Activated T-helper 2 cell treated with anti-CD3 and anti-CD28 coated beads, Interferon-gamma antibody, Interleukin-2, Interleukin-4, amounts not matched to agents 10 μg/mL and 5 μg/mL and 100 μg/mL, durations not matched to agents 14 hours and 24 hours and 36 hours (primary cell): Measurements from ENCODE around the gene PKLR. TPM values are rescaled to one million over a fixed set of nuclear protein-coding genes. Genes with fewer than 3 reads are reported as not detected.

Experiments used
- DNase-seq: peaks from one replicate; pipeline ENCODE4 v3.0.0; 2021; ENCODE audit warnings: low spot score
- H3K27ac Mint-ChIP-seq: one replicate; pipeline ENCODE4 v1.8.0; 2021; ENCODE audit warnings: mixed read lengths
- H3K27me3 Mint-ChIP-seq: one replicate; pipeline ENCODE4 v1.8.0; 2021; ENCODE audit warnings: low read depth, mixed read lengths
- H3K36me3 Mint-ChIP-seq: one replicate; pipeline ENCODE4 v1.8.0; 2021; ENCODE audit warnings: low read depth, mixed read lengths
- H3K4me1 Mint-ChIP-seq: one replicate; pipeline ENCODE4 v1.8.0; 2021; ENCODE audit warnings: low read depth, mixed read lengths
- H3K4me3 Mint-ChIP-seq: one replicate; pipeline ENCODE4 v1.8.0; 2021; ENCODE audit warnings: low read depth, mild to moderate bottlenecking, moderate library complexity, mixed read lengths
- H3K9me3 Mint-ChIP-seq: one replicate; pipeline ENCODE4 v1.8.0; 2021; ENCODE audit warnings: mixed read lengths
- intact Hi-C: fragments of 100-400 bp; cut with micrococcal nuclease; formaldehyde crosslinking; loops from one replicate; pipeline ENCODE4 v1.15.1; 2023
- total RNA-seq: library from RNA; stranded (reverse); gene quantifications from 2 replicates; pipeline ENCODE4 v1.2.3, GENCODE V29; 2022

Gene PKLR
- total RNA-seq, 1 donor from 2014 or later: not detected

DNA sequence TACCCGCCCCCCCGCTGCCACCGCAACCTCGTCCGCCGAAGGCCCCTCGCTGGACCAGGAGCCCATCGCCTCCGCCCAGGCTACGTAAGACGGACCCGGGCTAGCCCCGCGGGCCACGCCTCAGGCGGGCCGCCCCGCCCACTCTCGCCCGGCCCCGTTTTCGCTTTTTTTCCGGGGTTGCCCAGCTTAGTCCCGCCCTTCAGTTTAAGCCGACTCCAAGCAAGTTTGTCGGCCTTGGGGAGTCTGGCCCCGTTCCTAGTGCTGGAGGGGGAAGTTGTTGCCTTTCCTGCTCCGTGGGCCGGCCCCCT, 22.4 kb upstream of the PKLR start:
- H3K27me3 Mint-ChIP-seq: no peaks in the 10 kb centered on the region
- intact Hi-C loops: loop anchor here (1.0 to 5.0 kb wide), 2 partner anchors 50 to 131 kb away; partner anchors contain the start of gene CLK2
- peaks cover 28% of the 10 kb centered on the region for H3K36me3 Mint-ChIP-seq
- DNase-seq: peak; percentile 85
- peak overlapping the region; percentile 81 for H3K4me3 Mint-ChIP-seq
- H3K4me1 Mint-ChIP-seq: peaks cover 34% of the 10 kb centered on the region
- no peaks in the 10 kb centered on the region for H3K9me3 Mint-ChIP-seq
- H3K27ac Mint-ChIP-seq: peak overlapping the region; percentile 79

DNA sequence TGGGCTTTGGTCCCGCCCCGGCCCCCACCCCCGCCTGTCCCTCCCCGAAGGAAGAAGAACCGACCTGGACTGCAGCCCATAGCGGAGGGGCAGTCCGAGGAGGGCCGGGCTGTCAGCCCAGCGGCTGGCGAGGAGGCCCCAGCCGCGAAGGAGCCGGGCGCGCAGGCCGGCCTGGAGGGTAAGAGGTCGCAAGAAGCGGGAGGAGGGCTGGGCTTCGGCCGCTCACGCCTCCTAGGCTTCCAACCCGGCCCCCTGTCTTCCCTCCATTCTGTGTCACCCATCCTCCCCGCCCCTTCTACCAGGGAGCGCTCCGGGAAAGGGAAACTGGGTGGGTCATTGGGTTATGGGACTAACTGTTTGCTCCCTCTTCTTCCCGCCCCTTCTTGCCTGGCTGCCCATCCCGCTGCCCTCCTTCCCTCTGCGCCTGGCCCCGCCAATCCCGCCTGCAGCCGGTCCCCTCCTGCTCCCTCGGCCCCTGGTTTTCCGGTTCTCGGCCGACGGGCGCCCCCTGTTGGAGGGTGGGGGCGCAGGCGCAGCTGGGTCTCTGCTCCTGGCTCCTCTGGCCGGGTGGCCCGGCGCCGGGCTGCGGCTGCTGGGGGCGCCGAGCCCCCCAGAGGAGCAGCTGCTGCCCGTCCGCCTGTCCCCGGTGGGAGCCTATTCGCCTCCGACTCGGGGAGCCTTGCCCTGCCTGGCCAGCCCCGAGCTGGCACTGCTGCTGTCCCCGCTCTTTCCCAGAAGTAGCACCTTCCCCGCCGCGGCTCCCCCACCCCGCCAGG, 21.9 kb upstream of the PKLR start:
- peak overlapping the region; percentile 82 for H3K4me3 Mint-ChIP-seq
- H3K9me3 Mint-ChIP-seq: no peaks in the 10 kb centered on the region
- intact Hi-C loops: loop anchor here (1.0 to 5.0 kb wide), 2 partner anchors 73 to 131 kb away; no protein-coding TSS in a partner anchor
- peak overlapping the region; percentile 55 for H3K27ac Mint-ChIP-seq
- DNase-seq: peak; percentile 80
- H3K4me1 Mint-ChIP-seq: peaks cover 37% of the 10 kb centered on the region
- H3K36me3 Mint-ChIP-seq: peaks cover 33% of the 10 kb centered on the region
- no peaks in the 10 kb centered on the region for H3K27me3 Mint-ChIP-seq

DNA sequence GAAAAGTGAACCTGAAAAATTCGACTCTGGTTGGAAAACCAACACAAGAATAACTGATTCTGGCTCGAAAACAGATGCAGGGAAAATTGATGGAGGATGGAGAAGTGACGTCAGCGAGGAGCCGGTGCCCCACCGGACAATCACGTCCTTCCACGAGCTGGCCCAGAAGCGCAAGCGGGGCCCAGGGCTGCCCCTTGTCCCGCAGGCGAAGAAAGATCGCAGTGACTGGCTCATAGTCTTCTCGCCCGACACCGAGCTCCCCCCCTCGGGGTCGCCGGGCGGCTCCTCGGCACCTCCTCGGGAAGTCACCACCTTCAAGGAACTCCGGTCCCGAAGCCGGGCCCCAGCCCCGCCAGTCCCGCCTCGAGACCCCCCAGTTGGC, 21.3 kb upstream of the PKLR start:
- Mint-ChIP-seq H3K36me3 (peaks cover 39% of the 10 kb centered on the region), H3K4me1 (peaks cover 41% of the 10 kb centered on the region), H3K27ac (no peak overlapping the region), H3K27me3 (no peaks in the 10 kb centered on the region), H3K4me3 (peak overlapping the region; percentile 70), H3K9me3 (no peaks in the 10 kb centered on the region)
- intact Hi-C loops: loop anchor here (1.0 to 5.0 kb wide), 2 partner anchors 72 to 130 kb away; no protein-coding TSS in a partner anchor
- no peak for DNase-seq

DNA sequence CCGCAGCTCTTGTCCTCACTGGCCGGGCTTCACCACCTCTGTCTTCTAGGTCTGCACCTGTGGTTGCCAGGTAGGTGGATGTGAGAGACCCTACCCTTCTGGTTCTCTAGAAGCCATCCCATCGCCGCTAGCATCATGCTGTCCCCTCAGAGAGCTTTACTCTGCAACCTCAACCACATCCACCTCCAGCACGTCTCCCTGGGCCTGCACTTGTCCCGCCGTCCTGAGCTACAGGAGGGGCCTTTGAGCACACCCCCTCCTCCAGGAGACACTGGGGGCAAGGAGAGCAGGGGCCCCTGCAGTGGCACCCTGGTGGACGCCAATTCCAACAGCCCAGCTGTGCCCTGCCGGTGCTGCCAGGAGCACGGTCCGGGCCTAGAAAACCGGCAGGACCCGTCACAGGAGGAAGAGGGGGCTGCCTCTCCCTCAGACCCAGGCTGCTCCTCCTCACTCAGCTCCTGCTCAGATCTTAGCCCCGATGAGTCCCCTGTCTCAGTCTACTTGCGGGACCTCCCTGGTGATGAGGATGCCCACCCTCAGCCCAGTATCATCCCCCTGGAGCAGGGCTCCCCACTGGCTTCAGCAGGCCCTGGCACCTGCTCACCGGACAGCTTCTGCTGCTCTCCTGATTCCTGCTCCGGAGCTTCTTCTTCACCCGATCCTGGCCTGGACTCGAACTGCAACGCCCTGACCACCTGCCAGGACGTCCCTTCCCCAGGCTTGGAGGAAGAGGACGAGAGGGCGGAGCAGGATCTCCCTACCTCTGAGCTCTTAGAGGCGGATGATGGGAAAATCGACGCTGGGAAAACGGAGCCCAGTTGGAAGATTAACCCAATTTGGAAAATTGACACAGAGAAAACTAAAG, 20.6 kb upstream of the PKLR start:
- DNase-seq: no peak
- Mint-ChIP-seq H3K27ac (no peak overlapping the region), H3K9me3 (no peaks in the 10 kb centered on the region), H3K4me3 (peak overlapping the region; percentile 70), H3K36me3 (peaks cover 44% of the 10 kb centered on the region), H3K27me3 (no peaks in the 10 kb centered on the region), H3K4me1 (peaks cover 42% of the 10 kb centered on the region)
- intact Hi-C loops: loop anchor here (1.0 to 5.0 kb wide), 2 partner anchors 72 to 130 kb away; no protein-coding TSS in a partner anchor

DNA sequence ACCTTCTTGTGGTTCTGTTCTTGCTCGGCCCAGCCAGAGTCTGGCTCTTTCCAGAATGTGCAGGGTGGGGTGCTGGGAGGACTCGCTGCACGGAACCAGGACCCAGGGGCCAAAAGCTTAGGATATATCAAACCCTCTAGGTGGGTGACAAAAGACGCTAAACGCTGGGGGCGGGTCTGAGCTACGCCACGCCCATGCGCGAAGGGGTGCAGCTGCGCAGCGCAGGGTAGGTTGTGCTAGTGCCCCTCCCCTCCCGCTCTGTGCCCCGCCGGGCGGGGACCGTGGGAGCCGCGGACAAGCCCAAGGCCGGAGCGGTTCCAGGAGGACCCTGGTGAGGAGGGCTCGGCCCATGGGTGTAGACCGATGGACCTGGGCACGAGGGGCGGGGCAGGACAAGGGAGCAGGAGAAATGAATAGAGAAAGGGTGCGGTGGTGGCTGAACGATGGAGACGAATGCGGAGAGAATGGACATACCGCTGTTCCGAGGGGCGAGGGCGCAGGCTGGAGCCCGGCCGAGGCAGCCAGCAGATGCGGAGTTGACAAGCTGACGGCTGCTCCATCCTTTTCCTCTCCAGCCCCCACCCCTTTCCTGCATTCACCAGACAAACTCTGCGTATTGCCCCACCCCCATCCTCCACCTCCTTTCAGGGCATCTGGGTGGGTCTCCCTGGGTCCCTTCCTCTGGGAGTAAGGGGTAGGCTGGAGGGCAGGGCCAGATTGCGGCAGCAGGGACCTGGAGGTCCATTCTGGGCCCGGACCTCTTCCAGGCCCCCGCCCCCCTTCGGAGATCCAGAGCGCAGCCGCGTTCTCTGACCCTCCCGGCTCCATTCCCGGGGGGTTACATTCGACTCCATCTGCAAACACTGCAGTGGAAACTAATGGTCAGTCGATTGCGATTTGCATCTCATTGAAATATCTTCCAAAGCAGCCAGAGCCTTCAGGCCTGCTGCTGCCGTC, 19.7 kb upstream of the PKLR start, which contains the start of gene RUSC1:
TSS of gene RUSC1 (plus strand) at position 234 of the 957 bp plus-strand sequence. CDS start 880 bp downstream, outside the sequence.
- Mint-ChIP-seq H3K27ac (peak within 1 kb of the TSS; percentile 29), H3K36me3 (peaks cover 47% of the 10 kb centered on the region), H3K4me3 (peak within 1 kb of the TSS; percentile 65), H3K27me3 (no peaks in the 10 kb centered on the region), H3K9me3 (no peaks in the 10 kb centered on the region), H3K4me1 (peaks cover 41% of the 10 kb centered on the region)
- DNase-seq: peak; percentile 76
- intact Hi-C loops: loop anchor here (1.0 to 5.0 kb wide), 3 partner anchors 12 to 129 kb away; partner anchors contain the start of gene HCN3

DNA sequence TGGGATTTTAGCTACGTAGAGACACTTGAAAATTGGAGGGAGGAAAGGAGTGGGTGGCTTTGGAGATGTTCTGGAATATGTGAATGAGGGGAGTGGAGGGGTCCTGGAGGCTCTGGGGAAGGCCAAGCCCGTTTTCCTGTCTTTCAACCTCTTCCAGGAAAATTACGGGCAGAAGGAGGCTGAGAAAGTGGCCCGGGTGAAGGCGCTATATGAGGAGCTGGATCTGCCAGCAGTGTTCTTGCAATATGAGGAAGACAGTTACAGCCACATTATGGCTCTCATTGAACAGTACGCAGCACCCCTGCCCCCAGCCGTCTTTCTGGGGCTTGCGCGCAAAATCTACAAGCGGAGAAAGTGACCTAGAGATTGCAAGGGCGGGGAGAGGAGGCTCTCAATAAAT, 19.0 kb upstream of the PKLR start:
- no peak for DNase-seq
- Mint-ChIP-seq H3K4me3 (peak overlapping the region; percentile 65), H3K9me3 (no peaks in the 10 kb centered on the region), H3K27me3 (no peaks in the 10 kb centered on the region), H3K4me1 (peaks cover 38% of the 10 kb centered on the region), H3K27ac (peak overlapping the region; percentile 29), H3K36me3 (peaks cover 49% of the 10 kb centered on the region)
- intact Hi-C loops: loop anchor here (1.0 to 5.0 kb wide), 3 partner anchors 11 to 128 kb away; partner anchors contain the start of gene HCN3

DNA sequence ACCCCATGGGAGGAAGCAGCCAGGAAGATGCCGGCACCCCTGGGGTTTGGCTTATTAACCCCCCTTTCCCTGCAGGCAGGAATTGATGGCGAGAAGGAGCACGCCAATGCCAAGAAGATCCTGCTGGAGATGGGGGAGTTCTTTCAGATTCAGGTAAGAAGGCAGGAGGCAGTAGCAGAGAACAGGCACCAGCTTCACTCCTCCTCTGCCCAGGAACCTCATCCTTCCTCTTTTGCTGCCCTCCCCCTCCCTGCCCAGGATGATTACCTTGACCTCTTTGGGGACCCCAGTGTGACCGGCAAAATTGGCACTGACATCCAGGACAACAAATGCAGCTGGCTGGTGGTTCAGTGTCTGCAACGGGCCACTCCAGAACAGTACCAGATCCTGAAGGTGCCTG, 18.3 kb upstream of the PKLR start:
- DNase-seq: no peak
- Mint-ChIP-seq H3K27me3 (no peaks in the 10 kb centered on the region), H3K4me3 (no peak overlapping the region), H3K36me3 (peaks cover 56% of the 10 kb centered on the region), H3K4me1 (peaks cover 38% of the 10 kb centered on the region), H3K27ac (peak overlapping the region; percentile 40), H3K9me3 (no peaks in the 10 kb centered on the region)
- intact Hi-C loops: no loop called here

DNA sequence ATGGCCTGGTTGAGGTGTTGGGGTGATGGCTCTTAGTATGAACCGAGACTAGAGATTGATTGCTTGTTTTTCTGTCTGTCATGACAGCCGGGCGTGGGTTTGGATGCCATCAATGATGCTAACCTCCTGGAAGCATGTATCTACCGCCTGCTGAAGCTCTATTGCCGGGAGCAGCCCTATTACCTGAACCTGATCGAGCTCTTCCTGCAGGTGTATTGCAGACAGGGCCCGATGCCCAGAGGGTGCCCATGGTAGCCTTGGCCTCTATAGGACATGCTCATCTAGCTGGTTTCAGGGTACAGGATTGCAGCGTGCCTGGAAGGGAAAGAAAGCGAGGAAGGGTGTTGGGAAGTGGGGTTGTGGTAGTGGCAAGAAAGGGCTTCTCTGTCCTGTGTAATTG, 16.8 kb upstream of the PKLR start:
- Mint-ChIP-seq H3K27me3 (no peaks in the 10 kb centered on the region), H3K4me3 (no peak overlapping the region), H3K27ac (no peak overlapping the region), H3K9me3 (no peaks in the 10 kb centered on the region), H3K36me3 (peaks cover 69% of the 10 kb centered on the region), H3K4me1 (peaks cover 44% of the 10 kb centered on the region)
- intact Hi-C loops: no loop called here
- DNase-seq: no peak

DNA sequence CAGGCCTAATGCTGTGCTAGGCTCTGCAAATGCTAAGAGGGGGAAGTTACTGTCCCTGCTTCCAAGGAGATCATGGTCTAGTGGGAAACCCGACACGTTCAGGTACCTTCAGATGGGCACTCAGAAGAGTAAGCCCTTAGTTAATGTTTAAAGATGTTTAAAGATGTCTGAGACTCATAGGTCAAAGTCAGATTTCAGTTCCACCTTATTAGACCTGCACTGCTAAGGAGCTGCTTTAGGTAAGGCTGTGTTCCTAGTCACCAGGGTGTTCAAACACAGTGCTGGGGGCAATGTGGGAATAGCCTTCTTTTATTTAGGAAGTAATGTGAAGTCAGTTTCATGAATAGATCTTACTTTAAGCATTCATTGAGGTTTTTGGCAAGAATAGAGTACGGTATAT, 15.7 kb upstream of the PKLR start:
- peaks cover 45% of the 10 kb centered on the region for H3K4me1 Mint-ChIP-seq
- intact Hi-C loops: no loop called here
- no peaks in the 10 kb centered on the region for H3K9me3 Mint-ChIP-seq
- no peak for DNase-seq
- no peak overlapping the region for H3K27ac Mint-ChIP-seq
- H3K4me3 Mint-ChIP-seq: no peak overlapping the region
- H3K36me3 Mint-ChIP-seq: peaks cover 80% of the 10 kb centered on the region
- H3K27me3 Mint-ChIP-seq: no peaks in the 10 kb centered on the region

DNA sequence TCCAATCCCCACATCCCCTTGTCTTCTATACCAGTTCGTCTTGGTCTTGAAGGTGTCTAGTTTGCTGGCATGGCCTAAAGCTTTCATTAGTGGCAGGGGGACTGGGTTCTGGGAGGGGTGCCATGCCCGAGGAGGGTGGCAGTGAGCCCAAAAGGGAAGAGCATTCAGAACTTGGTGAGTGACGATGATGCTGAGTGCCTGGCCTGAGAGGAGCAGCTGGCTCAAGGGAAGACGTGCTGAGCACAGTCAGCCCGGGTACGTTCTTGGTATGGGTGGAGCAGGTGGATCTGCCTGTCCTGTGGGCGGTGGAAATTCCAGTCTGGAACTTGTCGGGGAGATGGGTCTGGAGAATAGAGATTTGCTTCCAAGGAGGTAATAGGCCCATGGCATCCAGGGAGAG, 12.0 kb upstream of the PKLR start:
- H3K36me3 Mint-ChIP-seq: peaks cover 80% of the 10 kb centered on the region
- intact Hi-C loops: no loop called here
- H3K9me3 Mint-ChIP-seq: no peaks in the 10 kb centered on the region
- H3K27ac Mint-ChIP-seq: peak overlapping the region; percentile 67
- H3K4me3 Mint-ChIP-seq: no peak overlapping the region
- H3K27me3 Mint-ChIP-seq: no peaks in the 10 kb centered on the region
- DNase-seq: no peak
- peaks cover 37% of the 10 kb centered on the region for H3K4me1 Mint-ChIP-seq

DNA sequence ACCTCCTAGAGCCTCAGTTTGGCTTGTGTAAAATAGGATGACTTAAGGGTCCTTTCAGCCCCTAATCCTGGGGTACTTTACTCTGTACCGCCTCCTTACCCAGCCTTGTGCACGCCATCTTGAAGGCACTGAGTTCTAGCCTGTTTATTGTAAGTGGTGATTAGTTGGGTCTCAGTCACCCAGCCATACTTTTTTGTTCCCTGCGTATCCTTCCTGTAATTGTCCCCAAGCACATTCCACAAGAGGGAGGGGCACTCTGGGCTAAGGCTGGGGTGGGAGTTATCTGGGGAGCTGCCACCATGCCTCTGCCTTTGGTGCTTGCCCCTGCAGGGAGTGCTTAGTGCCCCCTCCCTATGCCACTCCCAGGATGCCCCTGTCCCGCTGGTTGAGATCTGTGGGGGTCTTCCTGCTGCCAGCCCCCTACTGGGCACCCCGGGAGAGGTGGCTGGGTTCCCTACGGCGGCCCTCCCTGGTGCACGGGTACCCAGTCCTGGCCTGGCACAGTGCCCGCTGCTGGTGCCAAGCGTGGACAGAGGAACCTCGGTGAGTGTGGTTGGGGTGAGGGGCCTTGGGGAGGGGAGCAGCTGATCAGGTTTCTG, 8.3 kb upstream of the PKLR start:
- Mint-ChIP-seq H3K4me1 (peaks cover 38% of the 10 kb centered on the region), H3K27ac (peak overlapping the region; percentile 97), H3K36me3 (peaks cover 51% of the 10 kb centered on the region), H3K9me3 (no peaks in the 10 kb centered on the region), H3K4me3 (peak overlapping the region; percentile 98), H3K27me3 (no peaks in the 10 kb centered on the region)
- intact Hi-C loops: loop anchor here (1.0 to 5.0 kb wide), 3 partner anchors 11 to 47 kb away; partner anchors contain the start of genes CLK2, RUSC1 and SCAMP3
- DNase-seq: no peak
